OCI-LY1 (cell line): ENCODE measurements around the gene VWCE.

Experiments
- H2AFZ ChIP-seq: fragments of 200-600 bp; sonication (generic), shearing (Covaris generic); 2 replicates; pipeline ENCODE4 v1.6.0; 2014; ENCODE audit warnings: antibody characterized with exemption, mild to moderate bottlenecking, low read length
- H3F3A ChIP-seq: fragments of 200-600 bp; sonication (generic), shearing (Covaris generic); 2 replicates; pipeline ENCODE4 v1.6.0; 2014; ENCODE audit warnings: mild to moderate bottlenecking, antibody characterized with exemption, low read length, moderate library complexity; ENCODE audit not compliant: insufficient read depth
- H3K27ac ChIP-seq: fragments of 200-600 bp; sonication (generic); 2 replicates; pipeline ENCODE4 v1.5.1; 2014; ENCODE audit warnings: low read length, mixed run types, mild to moderate bottlenecking, low read depth; ENCODE audit not compliant: poor library complexity, severe bottlenecking
- H3K27me3 ChIP-seq: fragments of 200-600 bp; sonication (generic); 2 replicates; pipeline ENCODE4 v1.6.0; 2014; ENCODE audit warnings: antibody characterized with exemption, mild to moderate bottlenecking, low read length, moderate library complexity; ENCODE audit not compliant: insufficient read depth
- H3K36me3 ChIP-seq: fragments of 200-600 bp; sonication (generic); 2 replicates; pipeline ENCODE4 v1.6.1; 2014; ENCODE audit warnings: mild to moderate bottlenecking, antibody characterized with exemption, low read length, moderate library complexity, mixed read lengths; ENCODE audit not compliant: insufficient read depth
- H3K4me1 ChIP-seq: fragments of 200-600 bp; sonication (generic); 2 replicates; pipeline ENCODE4 v1.5.1; 2014; ENCODE audit warnings: mild to moderate bottlenecking, low read length, moderate library complexity; ENCODE audit not compliant: insufficient read depth, severe bottlenecking
- H3K4me2 ChIP-seq: fragments of 200-600 bp; sonication (generic), shearing (Covaris generic); 2 replicates; pipeline ENCODE4 v1.6.1; 2014; ENCODE audit warnings: low read length
- H3K4me3 ChIP-seq: fragments of 200-600 bp; sonication (generic); 2 replicates; pipeline ENCODE4 v1.5.1; 2014; ENCODE audit warnings: low read length, low read depth, mild to moderate bottlenecking, mixed read lengths; ENCODE audit not compliant: poor library complexity, severe bottlenecking
- H3K79me2 ChIP-seq: fragments of 200-600 bp; shearing (Covaris generic); 2 replicates; pipeline ENCODE4 v1.6.1; 2016; ENCODE audit warnings: mixed run types, low read length, mixed read lengths; ENCODE audit not compliant: insufficient read depth
- H3K9ac ChIP-seq: fragments of 200-600 bp; sonication (generic), shearing (Covaris generic); 2 replicates; pipeline ENCODE4 v1.6.1; 2014; ENCODE audit warnings: mild to moderate bottlenecking, low read length, mixed read lengths
- H3K9me2 ChIP-seq: fragments of 200-600 bp; sonication (generic), shearing (Covaris generic); 2 replicates; pipeline ENCODE4 v1.6.1; 2014; ENCODE audit warnings: low read depth, mild to moderate bottlenecking, low read length, mixed read lengths
- H3K9me3 ChIP-seq: fragments of 200-600 bp; shearing (Covaris generic); 2 replicates; pipeline ENCODE4 v1.6.1; 2014; ENCODE audit warnings: low read length, mixed read lengths
- H4K20me1 ChIP-seq: fragments of 200-600 bp; sonication (generic), shearing (Covaris generic); 2 replicates; pipeline ENCODE4 v1.6.0; 2016; ENCODE audit warnings: mild to moderate bottlenecking, low read length; ENCODE audit not compliant: insufficient read depth
- CTCF ChIP-seq: fragments of 200-600 bp; sonication (generic), shearing (Covaris generic); IDR thresholded peaks from 2 replicates; pipeline ENCODE4 v1.5.1; 2017; ENCODE audit warnings: mild to moderate bottlenecking, antibody characterized with exemption, low read length, moderate library complexity, mixed read lengths
- EZH2 ChIP-seq: fragments of 200-600 bp; sonication (generic), shearing (Covaris generic); IDR thresholded peaks from 2 replicates; pipeline ENCODE4 v1.8.0; 2017; ENCODE audit warnings: borderline replicate concordance, mixed run types, mild to moderate bottlenecking, antibody characterized with exemption, low read length, moderate library complexity, mixed read lengths

Gene VWCE

GRCh38 chr11:61270354-61271076 is 24.6 kb downstream of the VWCE start:
- no peaks in the 10 kb centered on the region for H3F3A ChIP-seq
- TF ChIP-seq EZH2 (no peak), CTCF (no peak)
- H3K36me3 ChIP-seq, result no peaks in the 10 kb centered on the region; the same call in 1 of the 2 replicates

DNA sequence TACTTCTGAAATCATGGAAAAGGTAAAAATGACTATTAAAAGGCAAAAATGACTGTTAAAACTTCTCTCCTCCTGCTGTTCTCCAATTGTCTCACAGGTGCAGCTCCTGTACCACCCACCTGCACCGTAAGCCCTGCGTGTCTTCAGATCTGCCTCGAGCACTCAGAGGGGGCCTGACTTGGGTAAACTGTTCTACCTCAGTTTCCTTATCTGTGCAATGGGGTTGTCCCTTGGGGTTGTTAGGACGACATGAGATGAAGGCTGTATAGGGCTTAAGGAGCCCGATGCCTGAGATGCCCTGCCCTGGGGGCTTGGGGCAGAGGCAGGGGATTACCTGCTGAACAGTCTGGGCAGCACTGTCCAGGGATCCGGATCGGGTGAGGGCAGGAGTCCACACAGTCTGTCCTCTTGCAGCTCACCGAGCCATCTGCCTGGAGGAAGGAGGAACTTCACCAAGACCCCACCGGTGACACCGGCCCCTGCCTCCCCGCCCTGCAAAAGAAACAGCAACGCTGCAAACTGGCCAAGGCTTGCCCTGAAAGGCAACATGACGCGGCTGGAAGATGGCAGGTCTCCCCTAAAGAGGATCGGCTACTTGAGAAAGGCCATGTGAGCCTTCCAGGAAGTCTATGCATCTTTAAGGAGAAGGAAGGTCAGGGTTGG is 26.4 kb downstream of the VWCE start:
- TF ChIP-seq EZH2 (no peak), CTCF (no peak)
- Histone ChIP-seq H3K79me2 (no peaks in the 10 kb centered on the region), H4K20me1 (no peaks in the 10 kb centered on the region), H3K27ac (no peak overlapping the region), H3F3A (no peaks in the 10 kb centered on the region), H3K27me3 (no peaks in the 10 kb centered on the region), H3K36me3 (no peaks in the 10 kb centered on the region), H2AFZ (no peak overlapping the region), H3K9me3 (no peaks in the 10 kb centered on the region), H3K9ac (no peak overlapping the region), H3K4me2 (no peak overlapping the region), H3K4me3 (no peak overlapping the region), H3K4me1 (no peaks in the 10 kb centered on the region), H3K9me2 (no peaks in the 10 kb centered on the region)

More at GRCh38 chr11:61270354-61271076, 24.6 kb downstream of the VWCE start:
- Histone ChIP-seq H3K27ac (no peak overlapping the region), H3K79me2 (no peaks in the 10 kb centered on the region), H4K20me1 (no peaks in the 10 kb centered on the region), H3K9me3 (no peaks in the 10 kb centered on the region), H2AFZ (no peak overlapping the region), H3K27me3 (no peaks in the 10 kb centered on the region), H3K9me2 (no peaks in the 10 kb centered on the region), H3K9ac (no peak overlapping the region), H3K4me1 (no peaks in the 10 kb centered on the region), H3K4me3 (no peak overlapping the region), H3K4me2 (no peak overlapping the region)

DNA sequence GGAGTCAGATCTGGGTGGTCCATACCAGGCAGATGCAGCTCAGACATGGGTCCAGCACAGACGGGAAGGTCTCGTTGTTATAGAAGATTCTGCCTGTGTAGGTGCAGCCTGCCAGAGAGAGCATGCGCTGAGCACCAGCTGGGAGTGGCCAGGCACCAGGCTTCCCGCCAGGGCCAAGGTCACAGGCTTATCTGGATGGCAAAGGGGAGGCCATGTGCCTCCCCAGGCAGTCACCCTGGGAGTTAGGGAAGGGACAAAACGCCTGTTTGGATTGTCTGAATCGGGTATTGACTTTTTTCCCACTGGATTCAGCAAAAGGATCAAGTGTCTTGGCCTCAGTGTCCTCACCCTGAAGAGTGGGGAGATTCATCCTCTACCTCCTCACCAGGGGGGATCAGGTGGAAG is 27.7 kb downstream of the VWCE start:
- TF ChIP-seq CTCF, result no peak
- TF ChIP-seq EZH2, result no peak
- Histone ChIP-seq H3K9ac (no peak overlapping the region), H3K4me3 (no peak overlapping the region), H3K27me3 (no peaks in the 10 kb centered on the region; the same call in 1 of the 2 replicates), H3K79me2 (no peaks in the 10 kb centered on the region), H3F3A (no peaks in the 10 kb centered on the region), H3K27ac (no peak overlapping the region), H3K9me2 (no peaks in the 10 kb centered on the region), H2AFZ (no peak overlapping the region), H3K9me3 (no peaks in the 10 kb centered on the region), H3K4me1 (no peaks in the 10 kb centered on the region), H3K4me2 (no peak overlapping the region), H4K20me1 (no peaks in the 10 kb centered on the region), H3K36me3 (no peaks in the 10 kb centered on the region)
